HG03108 (cell line): ENCODE results near the gene FAM193B.
"Not testable (repeated sequence)": the region's sequence is repeated elsewhere in the genome, so short reads cannot be mapped to it uniquely, and the experiment has no call there.

Experiments
- ATAC-seq: cut with Tn5 transposase; IDR thresholded peaks from one replicate; pipeline ENCODE4 v1.9.1; 2021; ENCODE audit warnings: moderate library complexity; ENCODE audit not compliant: unreplicated experiment

Gene FAM193B

DNA sequence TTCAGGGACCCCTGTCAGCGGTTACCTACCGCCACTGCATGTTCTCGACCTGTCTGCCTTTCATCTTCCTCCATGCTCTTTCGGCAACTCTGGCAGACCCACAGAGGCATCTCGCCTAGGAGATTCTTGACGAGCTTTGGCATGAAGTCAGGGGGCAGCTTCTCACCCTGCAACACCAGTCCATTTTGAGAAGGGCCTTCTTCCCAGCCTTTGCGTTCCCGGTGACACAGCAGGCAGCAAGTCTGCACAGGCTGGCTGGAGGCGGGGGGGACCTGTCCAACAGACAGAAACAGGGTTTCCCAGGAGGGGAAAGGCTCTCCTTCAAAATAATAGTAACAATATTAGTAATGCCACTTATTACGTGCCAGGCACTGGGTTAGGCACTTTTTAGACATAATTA lies 15.5 kb downstream of the FAM193B start:
- no peak for ATAC-seq

DNA sequence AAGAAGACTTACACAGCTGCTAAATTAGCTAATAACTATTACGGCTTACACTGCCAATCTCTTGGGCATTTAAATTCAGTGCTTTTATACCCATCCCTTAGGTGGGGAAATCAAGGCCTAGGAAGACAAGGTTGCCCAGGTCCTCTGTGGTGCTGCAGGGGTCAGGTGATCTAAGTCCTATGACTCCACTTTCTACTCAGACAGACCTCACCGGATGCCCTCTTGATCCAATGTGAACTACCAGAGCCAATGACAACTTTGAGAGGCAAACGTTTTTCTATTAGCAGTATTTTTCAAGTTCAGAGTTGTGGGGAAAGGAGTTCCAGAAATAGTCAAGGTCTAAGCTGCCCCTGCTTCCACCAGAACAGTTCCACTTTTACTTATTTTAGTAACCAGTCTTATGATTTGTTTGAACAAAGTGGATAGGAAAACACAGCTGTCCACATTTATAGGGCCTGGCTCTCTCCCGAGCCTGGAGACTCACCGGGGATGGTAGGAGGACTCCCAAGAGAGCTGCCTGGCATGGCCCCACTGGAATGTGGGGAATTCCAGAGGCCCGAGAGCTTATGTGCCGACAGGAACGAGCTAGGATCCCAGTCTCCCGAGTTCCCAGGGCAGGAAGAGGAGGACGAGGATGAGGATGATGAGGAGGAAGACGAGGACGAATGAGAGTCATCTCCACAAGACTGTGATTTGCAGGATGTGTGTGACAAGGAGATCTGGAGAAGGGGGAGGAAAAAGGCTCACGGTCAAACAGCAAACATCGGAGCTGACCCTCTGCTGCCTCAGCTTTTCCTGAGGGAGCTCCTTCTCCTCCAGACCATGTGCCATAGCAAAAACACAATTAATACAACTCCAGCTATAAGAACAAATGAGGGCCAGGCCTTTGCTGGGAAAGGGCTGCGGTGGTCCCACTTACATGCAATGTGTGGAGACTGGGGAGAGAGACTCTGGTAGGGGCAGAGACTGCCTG lies 16.7 kb downstream of the FAM193B start:
- ATAC-seq = no peak

DNA sequence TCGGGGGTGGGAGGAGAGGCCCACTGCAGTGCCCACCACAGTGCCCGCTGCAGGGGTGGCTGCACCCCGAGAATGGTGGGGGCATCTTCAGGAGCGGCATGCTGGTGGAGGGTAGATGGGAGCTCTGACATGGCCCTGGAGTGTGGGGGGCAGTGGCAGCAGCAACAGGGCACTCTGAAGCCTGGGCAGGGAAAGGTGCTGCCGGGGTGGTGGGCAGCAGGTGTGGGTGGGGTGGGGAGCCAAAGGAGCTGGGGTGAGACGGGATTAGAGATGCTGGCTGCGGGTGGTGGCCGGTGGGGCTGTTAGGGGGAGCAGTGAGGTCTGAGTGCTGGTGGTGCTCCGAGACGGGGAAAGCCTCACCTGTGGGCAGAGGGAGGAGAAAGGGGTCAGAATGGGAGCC lies 18.0 kb downstream of the FAM193B start:
- ATAC-seq = no peak

DNA sequence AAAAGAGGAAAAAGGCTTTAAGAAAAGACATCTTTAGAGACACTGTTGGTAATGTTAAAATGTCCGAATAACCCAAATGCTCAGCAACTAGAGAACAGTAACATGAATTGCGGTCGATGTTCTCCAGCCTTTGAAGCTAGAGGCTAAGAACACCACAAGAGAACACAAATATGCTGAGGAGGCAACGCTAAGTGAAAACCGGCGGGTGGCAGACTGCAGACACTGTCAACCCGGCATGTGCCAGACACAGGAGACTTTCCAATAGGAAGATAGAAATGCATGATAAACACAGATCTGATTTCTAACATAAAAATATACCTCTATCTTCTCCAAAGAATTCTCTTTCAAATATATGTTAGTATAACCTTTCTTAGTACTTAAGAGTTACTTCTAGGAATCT lies 19.2 kb downstream of the FAM193B start:
- no peak for ATAC-seq

DNA sequence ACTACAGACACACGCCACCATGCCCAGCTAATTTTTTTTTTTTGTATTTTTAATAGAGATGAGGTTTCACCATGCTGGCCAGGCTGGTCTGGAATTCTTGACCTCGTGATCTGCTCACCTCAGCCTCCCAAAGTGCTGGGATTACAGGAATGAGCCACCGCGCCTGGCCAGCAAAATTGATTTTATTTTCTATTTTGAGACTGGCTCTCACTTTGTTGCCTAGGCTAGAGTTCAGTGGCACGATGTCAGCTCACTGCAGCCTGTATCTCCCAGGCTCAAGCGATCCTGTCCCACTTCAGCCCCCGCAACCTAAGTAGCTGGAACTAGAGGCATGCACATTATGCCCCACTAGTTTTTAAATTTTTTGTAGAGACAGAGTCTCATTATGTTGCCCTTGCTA lies 19.9 kb downstream of the FAM193B start:
- not testable (repeated sequence) for ATAC-seq

DNA sequence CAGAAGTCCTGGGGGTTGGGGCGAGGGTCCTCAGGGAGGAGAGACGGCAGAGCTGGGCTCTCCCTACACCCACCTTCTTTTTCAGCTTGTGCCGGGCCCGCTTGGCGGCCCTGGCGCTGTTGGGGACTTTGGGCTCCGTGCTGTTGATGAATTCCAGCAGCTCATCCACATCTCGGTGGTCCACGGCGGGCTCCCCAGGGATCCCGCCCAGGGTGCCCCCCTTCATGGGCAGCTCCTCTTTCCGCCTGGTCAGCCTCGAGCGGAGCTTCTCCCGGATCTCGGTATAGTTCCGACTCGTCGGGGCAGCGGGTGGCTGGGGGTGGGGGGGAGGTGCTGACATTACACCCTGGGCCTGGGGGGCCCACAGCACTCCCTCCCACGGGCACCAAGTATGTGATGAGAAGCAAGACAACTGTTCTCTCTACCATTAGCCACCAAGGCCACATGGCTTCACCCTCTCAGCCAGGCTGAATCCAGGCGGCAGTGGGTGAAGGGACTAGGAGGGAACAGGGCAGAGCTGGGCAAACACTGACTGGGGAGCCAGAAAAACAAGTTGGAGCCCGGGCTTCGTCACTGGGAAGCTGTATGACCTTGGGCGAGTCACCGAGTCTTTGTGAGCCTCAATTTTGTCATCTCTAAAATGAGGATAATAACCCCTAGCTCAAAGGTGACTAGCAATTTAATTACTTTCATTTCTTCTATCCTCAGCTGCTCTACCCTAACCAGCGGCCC lies 23.0 kb downstream of the FAM193B start:
- no peak for ATAC-seq

DNA sequence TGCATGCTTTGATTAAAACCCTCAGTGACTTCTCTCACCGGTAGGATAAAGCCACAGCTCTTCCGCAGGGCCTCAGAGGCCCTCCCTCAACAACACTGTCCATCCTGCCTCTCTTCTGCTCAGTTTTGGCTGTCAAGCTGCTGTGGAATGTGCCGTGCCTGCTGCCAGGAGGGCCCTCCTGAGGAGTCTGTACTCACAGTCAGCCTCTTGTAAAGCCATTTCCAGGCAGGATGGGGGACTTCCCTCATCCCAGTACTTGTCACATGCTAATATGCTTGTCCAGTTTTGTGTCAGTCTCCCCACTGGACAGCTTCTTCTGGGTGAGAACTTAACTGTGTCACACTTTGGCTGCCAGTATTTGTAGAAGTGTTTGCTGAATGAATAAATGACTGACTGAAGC lies 23.7 kb downstream of the FAM193B start:
- ATAC-seq = no peak

DNA sequence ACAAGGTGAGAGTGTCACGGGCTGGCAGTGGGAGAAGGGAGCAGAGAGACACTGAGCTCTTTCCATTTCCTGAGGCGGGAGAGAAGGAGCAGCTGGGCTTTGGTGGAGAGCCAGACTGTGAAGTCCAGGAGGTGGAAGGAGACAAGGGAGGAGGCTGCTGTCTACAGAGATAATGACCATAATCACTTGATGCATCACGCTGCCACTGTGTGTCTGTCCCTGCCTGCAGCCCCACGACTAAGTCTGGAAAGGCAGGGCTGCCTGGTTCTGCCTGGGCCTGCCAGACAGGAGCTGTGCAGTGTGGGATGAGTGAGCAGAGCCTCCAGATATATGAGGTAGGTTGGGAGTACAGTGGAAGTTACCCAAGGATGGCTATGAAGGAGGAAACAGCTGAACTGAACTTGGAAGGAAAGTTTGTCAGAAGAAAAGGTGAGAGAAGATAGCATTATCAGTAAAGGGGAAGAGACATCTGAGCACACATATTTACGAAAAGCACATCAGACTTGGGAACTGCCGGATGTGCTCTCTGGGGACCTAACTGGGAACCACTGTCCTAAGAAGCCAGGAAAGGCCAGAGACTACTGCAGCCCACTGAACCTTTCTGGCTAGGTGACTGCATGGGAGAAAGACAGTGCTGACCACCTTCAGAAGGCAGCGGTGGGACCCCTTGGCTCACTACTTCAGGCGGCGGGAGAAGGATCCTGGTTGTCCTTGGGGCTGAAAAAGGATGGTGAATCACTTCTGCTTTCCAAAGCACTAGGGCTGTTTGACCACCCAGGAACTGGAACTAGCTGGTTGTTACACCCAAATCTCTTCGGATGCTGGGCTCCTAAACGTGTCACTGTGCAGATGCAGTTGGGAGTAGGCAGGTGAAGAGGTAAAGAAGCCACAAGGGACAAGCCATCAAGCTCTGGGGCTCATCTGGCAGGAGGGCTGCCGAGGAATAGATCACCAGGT lies 24.8 kb downstream of the FAM193B start:
- ATAC-seq = no peak

DNA sequence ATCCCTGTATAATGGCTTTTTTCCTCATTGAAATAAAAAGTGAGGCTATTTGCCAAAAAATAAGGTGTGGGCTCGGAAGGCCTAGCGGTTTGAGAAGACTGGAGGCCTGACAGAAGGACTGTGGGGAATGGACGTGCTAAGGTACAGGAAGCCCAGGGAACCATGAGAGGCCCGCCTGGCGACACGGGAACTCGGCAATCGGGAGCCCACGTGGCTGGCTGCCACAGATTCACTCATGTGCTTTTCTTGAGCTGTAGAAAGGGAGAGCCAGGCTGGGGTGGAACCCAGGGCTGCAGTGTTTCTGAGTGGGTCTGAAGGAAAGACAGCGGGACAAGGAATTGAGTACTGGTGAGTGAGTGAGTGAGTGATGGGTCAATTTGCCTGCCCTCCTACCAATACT lies 25.7 kb downstream of the FAM193B start:
- ATAC-seq = no peak

DNA sequence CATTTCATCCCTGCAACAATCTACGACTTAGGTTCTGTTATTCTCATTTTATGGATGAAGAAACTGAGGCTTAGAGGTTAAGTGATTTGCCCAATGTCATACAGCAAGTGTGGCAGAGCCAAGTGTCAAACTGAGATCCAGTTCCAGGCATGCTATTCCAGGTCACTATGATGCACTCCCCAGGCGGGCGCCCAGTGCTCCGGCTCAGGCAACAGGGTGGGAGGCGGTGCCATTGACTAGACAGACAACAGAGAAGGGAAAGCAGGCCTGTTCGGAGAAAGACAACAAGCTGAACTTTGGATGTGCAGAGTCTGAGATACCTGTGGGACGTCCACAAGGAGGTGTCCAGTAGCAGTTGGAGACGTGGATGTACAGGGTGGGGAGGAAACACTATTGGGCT lies 26.8 kb downstream of the FAM193B start:
- no peak for ATAC-seq

DNA sequence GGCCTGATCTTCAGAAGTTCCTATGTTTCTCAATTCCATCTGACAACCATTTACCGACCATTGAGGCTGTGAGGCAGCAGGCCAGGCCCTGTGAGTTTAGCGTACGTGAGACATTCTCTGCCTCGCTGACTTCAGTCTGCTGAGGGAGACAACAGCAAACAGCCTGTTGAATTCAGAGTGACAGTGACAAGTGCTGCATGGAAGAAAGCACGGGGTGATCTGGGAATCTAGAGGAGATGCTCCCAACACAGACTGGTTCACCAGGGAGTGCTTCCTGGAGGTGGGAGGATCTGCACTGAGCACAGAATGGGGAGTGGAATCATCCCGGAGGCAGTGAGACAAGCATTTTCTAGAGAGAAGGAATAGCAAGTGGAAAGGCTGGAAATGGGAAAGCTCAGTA lies 27.6 kb downstream of the FAM193B start:
- no peak for ATAC-seq

DNA sequence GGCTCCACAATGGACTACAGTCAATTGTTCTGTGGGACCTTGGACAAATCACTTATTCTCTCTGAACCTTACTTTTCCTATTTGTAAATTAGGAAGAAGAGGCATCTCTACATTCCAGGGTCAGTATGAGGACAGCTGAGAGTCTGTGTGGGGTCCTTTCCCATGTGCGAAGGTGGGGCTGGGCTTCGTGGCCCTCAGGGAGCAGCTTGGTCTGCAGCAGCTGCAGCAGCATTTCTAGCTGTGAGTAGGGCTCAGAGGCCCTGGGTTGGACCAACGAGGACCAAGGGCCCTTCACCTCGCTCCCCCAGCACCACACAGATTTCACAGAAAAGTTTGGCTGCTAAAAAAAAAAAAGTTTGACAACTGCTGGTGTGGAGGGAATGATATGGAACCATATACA lies 28.2 kb downstream of the FAM193B start:
- ATAC-seq = no peak

DNA sequence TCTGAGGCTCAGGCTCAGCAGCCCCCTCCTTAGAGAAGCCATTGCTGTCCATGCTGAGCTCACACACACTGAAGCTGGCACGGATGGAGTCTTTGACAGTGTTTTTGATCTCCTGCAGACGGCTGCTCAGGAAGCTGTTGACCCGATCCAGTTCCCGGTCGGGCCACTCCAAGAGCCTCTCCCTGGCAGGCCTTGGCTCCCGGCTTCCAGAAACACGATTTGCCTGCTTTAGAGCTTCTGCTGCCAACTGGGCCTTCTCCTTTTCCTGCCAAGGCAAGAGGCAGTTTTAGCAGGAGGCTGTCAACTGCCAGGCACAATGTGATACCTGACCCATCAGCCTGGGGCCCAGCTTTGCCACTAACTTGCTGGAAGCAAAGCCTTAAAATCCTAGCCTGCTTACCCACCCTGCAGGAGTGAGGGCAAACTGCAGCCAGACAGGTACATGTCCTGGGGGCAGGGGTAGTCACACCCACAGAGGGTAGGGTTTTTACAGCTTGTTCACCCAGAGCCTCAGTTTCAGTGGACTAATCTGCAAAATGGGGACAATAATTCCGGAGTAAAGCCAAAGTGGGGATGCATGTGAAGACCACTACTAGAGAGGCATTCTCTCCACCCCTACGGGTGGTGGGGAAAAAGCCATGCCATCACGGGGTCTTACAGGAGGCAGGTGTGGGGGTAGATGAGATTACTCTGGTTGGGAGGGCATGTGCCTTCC lies 29.3 kb downstream of the FAM193B start:
- ATAC-seq = no peak

DNA sequence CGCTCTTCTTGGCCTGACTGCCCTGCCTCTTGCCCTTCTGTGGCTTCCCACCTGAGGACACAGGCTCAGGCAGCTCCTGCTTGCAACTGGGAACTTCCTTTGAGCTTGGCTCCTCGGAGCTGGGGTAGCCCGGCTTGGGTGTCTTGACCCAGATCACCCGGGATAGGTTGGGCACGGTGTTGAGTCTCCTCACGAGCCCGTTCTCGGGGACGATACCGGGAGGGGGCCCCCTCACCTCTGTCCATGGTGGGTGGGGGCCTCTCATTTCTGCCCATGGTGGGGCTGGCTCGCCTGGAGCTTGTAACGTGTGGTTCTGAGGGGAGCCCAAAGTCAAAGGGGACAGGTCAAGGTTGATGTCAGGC lies 29.8 kb downstream of the FAM193B start:
- no peak for ATAC-seq

DNA sequence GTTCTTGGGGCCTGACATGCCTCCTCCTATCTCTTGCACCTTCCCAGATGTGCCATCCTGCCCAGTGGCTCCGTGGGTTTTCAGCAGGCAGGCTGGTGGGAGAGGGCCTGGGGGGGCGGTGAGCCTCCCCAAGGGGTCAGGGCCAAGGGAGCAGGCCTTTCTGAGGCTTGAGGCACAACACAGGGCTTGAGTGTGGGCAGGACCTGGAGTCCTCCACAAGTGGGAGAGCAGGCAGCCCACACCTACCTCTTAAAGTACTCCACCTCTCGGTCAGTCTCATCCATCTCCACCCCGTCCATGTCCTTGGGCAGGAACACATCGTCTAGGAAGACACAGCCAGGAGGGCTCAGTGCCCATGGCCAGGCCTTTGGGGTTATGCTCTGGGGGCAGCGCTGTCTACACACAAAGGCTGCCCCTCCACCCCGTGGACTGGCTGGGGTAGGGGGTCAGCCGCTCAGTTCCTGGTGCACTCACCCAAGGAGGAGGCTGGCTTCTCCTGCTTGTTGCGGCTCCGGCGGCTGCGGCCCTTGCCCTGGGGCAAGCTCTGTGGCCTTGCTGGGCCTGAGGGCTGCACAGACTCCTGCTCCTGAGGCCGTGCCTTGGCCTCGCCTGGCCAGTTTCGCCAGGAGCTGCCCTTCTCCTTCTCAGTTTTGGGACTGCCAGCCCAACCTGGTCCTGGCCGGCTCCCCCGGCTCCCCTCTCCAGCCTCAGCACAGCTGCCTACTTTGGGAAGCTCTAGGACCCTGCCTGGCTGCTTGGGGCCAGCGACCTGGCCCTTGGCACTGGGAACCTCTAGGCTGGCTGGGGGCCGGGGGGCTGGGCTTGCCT lies 30.4 kb downstream of the FAM193B start:
- ATAC-seq = no peak

DNA sequence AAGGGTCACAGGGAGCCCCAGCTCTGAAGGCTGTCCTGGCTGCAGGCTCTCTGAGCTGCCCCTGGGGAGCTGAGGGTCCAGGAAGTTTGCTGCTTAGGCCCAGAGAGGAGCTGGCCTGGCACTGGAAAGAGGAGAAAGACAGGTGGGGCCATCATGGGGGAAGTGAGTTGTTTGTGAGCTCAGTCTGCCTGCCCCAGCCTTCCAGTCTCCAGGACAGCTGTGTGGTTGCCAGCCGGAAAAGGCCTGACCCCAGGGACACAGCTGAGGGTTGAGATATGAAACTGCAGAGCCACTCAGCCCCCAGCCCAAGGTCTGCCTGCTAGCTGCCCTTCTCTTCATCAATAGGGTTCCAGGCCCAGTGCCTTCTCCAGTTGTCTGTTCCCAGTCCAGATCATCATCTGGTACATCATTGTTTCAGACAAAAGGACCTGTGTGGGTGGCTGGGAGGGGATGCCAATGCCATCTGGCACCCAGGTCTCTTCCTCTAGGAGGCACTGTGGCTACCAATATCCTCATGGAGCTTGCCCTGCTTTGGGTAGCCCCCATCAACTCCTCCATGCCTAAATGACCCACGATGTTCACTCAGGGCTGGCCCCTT lies 33.3 kb downstream of the FAM193B start:
- no peak for ATAC-seq

DNA sequence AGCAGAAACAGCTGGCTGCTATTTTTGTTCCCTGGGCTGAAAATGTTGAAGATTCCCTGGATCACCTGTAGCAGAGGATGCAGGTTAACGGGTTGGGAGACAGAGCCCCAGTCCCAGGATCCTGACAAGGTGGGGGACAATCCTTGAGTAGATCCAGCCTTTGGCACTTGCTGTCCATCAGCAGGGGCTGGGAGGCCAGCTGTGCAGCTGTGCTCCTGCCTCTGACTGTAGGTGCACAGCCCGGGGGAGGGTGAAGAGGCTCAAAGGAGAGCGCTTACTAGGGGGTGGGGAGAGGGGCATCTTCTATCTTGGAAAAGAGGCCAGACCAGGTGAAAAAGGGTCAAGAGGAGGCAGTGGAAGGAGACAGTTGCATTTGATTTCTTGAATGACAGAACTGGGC lies 34.1 kb downstream of the FAM193B start:
- ATAC-seq = no peak

DNA sequence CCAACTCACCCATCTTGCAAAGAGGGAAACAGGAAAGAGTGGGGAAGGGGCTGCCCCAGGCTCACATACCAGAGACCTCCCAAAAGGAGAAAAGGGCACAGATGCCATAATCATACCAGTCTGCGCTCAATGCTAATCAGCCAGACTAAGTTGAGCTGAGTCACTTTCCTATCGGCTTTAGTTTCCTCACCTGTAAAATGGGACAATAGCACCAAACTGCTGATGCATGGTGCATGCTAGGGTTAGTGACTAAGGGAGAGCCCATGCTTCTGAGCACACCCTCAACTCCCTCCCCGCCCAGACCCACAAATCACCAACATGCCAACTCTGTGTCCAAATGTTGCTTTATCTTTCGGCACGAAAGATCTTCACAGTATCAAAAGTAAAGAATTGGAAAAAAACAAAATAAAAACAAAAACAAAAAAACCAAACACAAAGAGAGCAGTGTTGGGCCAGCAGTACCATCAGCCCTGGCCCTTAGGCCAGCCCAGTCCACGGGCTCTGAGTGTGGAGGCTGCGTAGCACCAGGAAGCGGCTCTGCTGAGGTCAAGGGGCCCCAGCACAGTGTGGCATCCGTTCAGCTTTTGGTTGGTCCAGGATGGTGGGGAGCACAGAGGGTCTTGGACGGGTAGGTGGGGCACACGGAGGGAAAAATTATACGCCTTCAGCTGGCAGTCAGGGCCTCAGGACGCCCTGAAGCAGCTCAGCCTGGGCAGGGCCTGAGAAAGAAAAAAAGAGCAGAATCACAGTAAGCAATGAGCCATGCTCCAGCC lies 34.7 kb downstream of the FAM193B start:
- ATAC-seq = no peak
